IMR-90 (cell line): ENCODE measurements around the gene KCNMA1. TPM values are rescaled to one million over a fixed set of nuclear protein-coding genes. Genes with fewer than 3 reads are reported as not detected.

Experiments
- ATAC-seq: fragments of 200-7000 bp; cut with Tn5 transposase; 2 replicates; pipeline ENCODE4 v1.9.1; 2020; ENCODE audit warnings: low read depth, mild to moderate bottlenecking, moderate library complexity
- BruUV-seq: library from RNA; stranded (reverse); fragments of 400-500 nt; replicated peaks from 2 replicates; lab custom pipeline; 2021; lab: Mats Ljungman, UMichigan
- CTCF ChIA-PET: fragments of 300-600 bp; formaldehyde crosslinking; extraction: SDS; loops from one replicate; lab custom pipeline; 2021; ENCODE audit warnings: antibody characterized with exemption; lab: Yijun Ruan, JAX
- POLR2A ChIA-PET: fragments of 300-600 bp; sonication (Branson Sonifier 250); formaldehyde crosslinking; loops from one replicate; lab custom pipeline; 2022; ENCODE audit warnings: antibody characterized with exemption; ENCODE audit not compliant: unreplicated experiment; lab: Charles Lee
- DNase-seq: peaks from one replicate; pipeline ENCODE4 v3.0.0; 2013
- H2AFZ ChIP-seq: replicated peaks from 2 replicates; pipeline ENCODE3; 2013; ENCODE audit warnings: low read length, mild to moderate bottlenecking; ENCODE audit not compliant: poor library complexity
- H2AK5ac ChIP-seq: 2 replicates; pipeline ENCODE4 v1.6.1; 2013; ENCODE audit warnings: low read depth, low read length, inconsistent platforms
- H2AK9ac ChIP-seq: replicated peaks from 2 replicates; pipeline ENCODE3; 2013; ENCODE audit warnings: mild to moderate bottlenecking, low read depth, low read length, moderate library complexity; ENCODE audit not compliant: poor library complexity
- H2BK120ac ChIP-seq: 2 replicates; pipeline ENCODE4 v1.6.1; 2013; ENCODE audit warnings: low read depth, low read length, inconsistent platforms
- H2BK15ac ChIP-seq: 3 replicates; pipeline ENCODE4 v1.6.1; 2013; ENCODE audit warnings: low read depth, low read length, inconsistent platforms
- H2BK20ac ChIP-seq: 2 replicates; pipeline ENCODE4 v1.6.1; 2013; ENCODE audit warnings: low read depth, mild to moderate bottlenecking, inconsistent platforms, low read length, moderate library complexity
- H2BK5ac ChIP-seq: 2 replicates; pipeline ENCODE4 v1.6.1; 2013; ENCODE audit warnings: mild to moderate bottlenecking, low read depth, low read length, inconsistent platforms; ENCODE audit not compliant: poor library complexity, severe bottlenecking
- H3K14ac ChIP-seq: replicated peaks from 2 replicates; pipeline ENCODE4 v1.6.1; 2013; ENCODE audit warnings: low read depth, low read length, inconsistent platforms
- H3K18ac ChIP-seq: 2 replicates; pipeline ENCODE4 v1.6.1; 2013; ENCODE audit warnings: low read depth, low read length, control low read depth
- H3K23ac ChIP-seq: 2 replicates; pipeline ENCODE4 v1.6.1; 2013; ENCODE audit warnings: low read depth, low read length, inconsistent platforms
- H3K27ac ChIP-seq: 2 replicates; pipeline ENCODE4 v1.5.1; 2013; ENCODE audit warnings: mild to moderate bottlenecking, control low read depth, low read length; ENCODE audit not compliant: insufficient read depth
- H3K27me3 ChIP-seq: 2 replicates; pipeline ENCODE4 v1.6.1; 2013; ENCODE audit warnings: low read length; ENCODE audit not compliant: control insufficient read depth, insufficient read depth
- H3K36me3 ChIP-seq: 2 replicates; pipeline ENCODE4 v1.6.1; 2013; ENCODE audit warnings: low read length, mixed read lengths; ENCODE audit not compliant: control insufficient read depth, insufficient read depth
- H3K4ac ChIP-seq: 2 replicates; pipeline ENCODE4 v1.6.1; 2013; ENCODE audit warnings: low read depth, low read length, inconsistent platforms
- H3K4me1 ChIP-seq: 2 replicates; pipeline ENCODE4 v1.6.1; 2013; ENCODE audit warnings: low read length, mixed read lengths; ENCODE audit not compliant: control insufficient read depth, insufficient read depth
- H3K4me2 ChIP-seq: 2 replicates; pipeline ENCODE4 v1.6.1; 2013; ENCODE audit warnings: low read depth, mild to moderate bottlenecking, control low read depth, low read length, moderate library complexity
- H3K4me3 ChIP-seq: 2 replicates; pipeline ENCODE4 v1.5.1; 2013; ENCODE audit warnings: low read depth, mild to moderate bottlenecking, control low read depth, low read length, moderate library complexity; ENCODE audit not compliant: insufficient read depth
- H3K56ac ChIP-seq: 2 replicates; pipeline ENCODE4 v1.6.1; 2013; ENCODE audit warnings: low read length, inconsistent platforms; ENCODE audit not compliant: insufficient read depth; ENCODE audit errors: extremely low read depth
- H3K79me1 ChIP-seq, 2 experiments: 2 replicates each; pipeline ENCODE4 v1.6.1; 2013; ENCODE audit warnings: low read length in 2 of 2, inconsistent platforms in 1 of 2, low read depth in 1 of 2
- H3K9ac ChIP-seq: 2 replicates; pipeline ENCODE4 v1.6.1; 2013; ENCODE audit warnings: low read depth, low read length, control low read depth
- H3K9me1 ChIP-seq: 2 replicates; pipeline ENCODE4 v1.6.1; 2013; ENCODE audit warnings: low read length, inconsistent platforms; ENCODE audit not compliant: insufficient read depth
- H3K9me3 ChIP-seq: 2 replicates; pipeline ENCODE4 v1.6.1; 2013; ENCODE audit warnings: low read length; ENCODE audit not compliant: control insufficient read depth, insufficient read depth
- H4K20me1 ChIP-seq: 2 replicates; pipeline ENCODE4 v1.6.1; 2013; ENCODE audit warnings: low read length, inconsistent platforms; ENCODE audit not compliant: insufficient read depth
- H4K5ac ChIP-seq: 2 replicates; pipeline ENCODE4 v1.6.1; 2013; ENCODE audit warnings: mild to moderate bottlenecking, low read depth, low read length, control low read depth
- H4K8ac ChIP-seq, 2 experiments: 2 replicates each; pipeline ENCODE4 v1.6.1; 2013; ENCODE audit warnings: low read depth in 2 of 2, low read length in 2 of 2, control low read depth in 1 of 2, inconsistent platforms in 1 of 2
- H4K91ac ChIP-seq: 2 replicates; pipeline ENCODE4 v1.6.1; 2013; ENCODE audit warnings: low read depth, low read length, inconsistent platforms; ENCODE audit not compliant: insufficient read depth
- BHLHE40 ChIP-seq: fragments of 150-350 bp; IDR thresholded peaks from 2 replicates; pipeline ENCODE4 v1.6.1; 2016; ENCODE audit warnings: mild to moderate bottlenecking, low read depth, low read length
- CEBPB ChIP-seq: IDR thresholded peaks from 2 replicates; pipeline ENCODE4 v1.6.1; 2012; ENCODE audit warnings: low read depth, low read length, improper control_type of control experiment
- MAFK ChIP-seq: IDR thresholded peaks from 2 replicates; pipeline ENCODE4 v1.6.1; 2012; ENCODE audit warnings: low read depth, low read length, improper control_type of control experiment
- NFE2L2 ChIP-seq: fragments of 150-350 bp; IDR thresholded peaks from 2 replicates; pipeline ENCODE4 v1.6.1; 2016; ENCODE audit warnings: low read depth, mild to moderate bottlenecking, low read length
- WGBS, 2 experiments: methylation state at CpG; one replicate each; pipeline versions ENCODE4 v1.1.5 to v1.1.7; 2013; ENCODE audit warnings: missing lambda C conversion rate in 2 of 2; ENCODE audit not compliant: insufficient read length in 1 of 2; ENCODE audit errors: extremely low coverage in 2 of 2; 5-methylcytosine and 5-hydroxymethylcytosine counted together
- dilution Hi-C: fragments of 300-500 bp; cut with HindIII; formaldehyde crosslinking; loops from one replicate; pipeline ENCODE4 v1.14.3; 2018; ENCODE audit warnings: low sequenced_read_pairs; ENCODE audit not compliant: unreplicated experiment
- in situ Hi-C: fragments of 300-500 bp; cut with MboI; formaldehyde crosslinking; loops from 3 replicates; pipeline ENCODE4 v1.14.3; 2019; ENCODE audit warnings: low sequenced_read_pairs, inconsistent platforms, mixed read lengths
- intact Hi-C: fragments of 100-400 bp; cut with micrococcal nuclease; formaldehyde crosslinking; loops from 2 replicates; pipeline ENCODE4 v1.10.0; 2022
- polyA plus RNA-seq, 3 experiments: library from polyadenylated mRNA; depleted of rRNA; stranded (reverse); fragments of >200 nt; gene quantifications; 2 replicates each; pipeline ENCODE4 v1.2.3, GENCODE V29; 2012; ENCODE audit warnings: low replicate concordance in 1 of 3
- total RNA-seq: library from RNA; depleted of rRNA; stranded (reverse); fragments of >200 nt; gene quantifications from 2 replicates; pipeline ENCODE4 v1.2.3, GENCODE V29; 2012
- TF ChIP-seq, protein P1 (sequence below): fragments of 150-350 bp; IDR thresholded peaks from 2 replicates; pipeline ENCODE4 v1.6.1; 2016; ENCODE audit warnings: low read depth, mild to moderate bottlenecking, low read length, moderate library complexity, borderline replicate concordance

The KCNMA1 gene
- total and polyA plus RNA-seq, 2 of the 4 experiments (the other 2 are of a cell fraction): 25.6 to 29.6 TPM

GRCh38 chr10:77263700-77264099 is 373.9 kb downstream of the KCNMA1 start:
- Histone ChIP-seq H3K4me1 (peaks cover 4% of the 10 kb centered on the region; the same call in 1 of the 2 replicates), H4K5ac (no peak overlapping the region), H2BK120ac (no peak overlapping the region), H3K4me2 (no peak overlapping the region), H3K36me3 (no peaks in the 10 kb centered on the region), H2AFZ (no peak overlapping the region), H3K4ac (no peak overlapping the region), H2BK5ac (no peak overlapping the region), H3K9me3 (no peaks in the 10 kb centered on the region), H3K14ac (no peak overlapping the region), H3K79me1 (no peaks in the 10 kb centered on the region), H4K20me1 (no peaks in the 10 kb centered on the region), H4K91ac (no peak overlapping the region), H3K56ac (no peak overlapping the region), H2AK5ac (no peak overlapping the region), H3K23ac (no peak overlapping the region), H2AK9ac (no peak overlapping the region), H3K27ac (no peak overlapping the region), H3K9ac (no peak overlapping the region), H3K18ac (no peak overlapping the region), H2BK15ac (no peak overlapping the region), H3K4me3 (no peak overlapping the region), H2BK20ac (no peak overlapping the region), H4K8ac (no peak overlapping the region), H3K27me3 (no peaks in the 10 kb centered on the region; the same call in 1 of the 2 replicates), H3K9me1 (peaks cover 5% of the 10 kb centered on the region; the same call in 1 of the 2 replicates)
- DNase-seq: no peak
- in situ Hi-C loops (no loop called here), intact Hi-C loops (loop anchor here (5.0 kb wide), 1 partner anchor 39 kb away; no protein-coding TSS in a partner anchor), dilution Hi-C loops (no loop called here)
- BruUV-seq: no TSS peak
- ChIA-PET POLR2A (no interaction called here), CTCF (no interaction called here)
- ATAC-seq: no peak
- TF ChIP-seq, protein P1, sequence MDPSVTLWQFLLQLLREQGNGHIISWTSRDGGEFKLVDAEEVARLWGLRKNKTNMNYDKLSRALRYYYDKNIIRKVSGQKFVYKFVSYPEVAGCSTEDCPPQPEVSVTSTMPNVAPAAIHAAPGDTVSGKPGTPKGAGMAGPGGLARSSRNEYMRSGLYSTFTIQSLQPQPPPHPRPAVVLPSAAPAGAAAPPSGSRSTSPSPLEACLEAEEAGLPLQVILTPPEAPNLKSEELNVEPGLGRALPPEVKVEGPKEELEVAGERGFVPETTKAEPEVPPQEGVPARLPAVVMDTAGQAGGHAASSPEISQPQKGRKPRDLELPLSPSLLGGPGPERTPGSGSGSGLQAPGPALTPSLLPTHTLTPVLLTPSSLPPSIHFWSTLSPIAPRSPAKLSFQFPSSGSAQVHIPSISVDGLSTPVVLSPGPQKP: no peak
- TF ChIP-seq NFE2L2 (no peak), MAFK (no peak), BHLHE40 (no peak), CEBPB (no peak)
- WGBS, 2 experiments: 100% methylated on average over 1 of the region's 4 CpGs; no CpG with 5 or more reads in 1 of the 2 experiments
